Heart left ventricle (tissue), 13 donors: ENCODE results near the gene ESYT3.

Experiments used
- POLR2A ChIP-seq, 2 donors: fragments of 450-650 bp; IDR thresholded peaks; one replicate each; pipeline ENCODE4 v1.6.1; 2017; ENCODE audit warnings: antibody characterized with exemption in 2 of 2, mild to moderate bottlenecking in 2 of 2, moderate library complexity in 2 of 2
- TF ChIP-seq, protein P1 (sequence below), 12 donors: fragments of 200-600 bp; sonication (generic) in 4 of 12; IDR thresholded peaks; one replicate each; pipeline versions ENCODE4 v1.5.0 to v1.8.0; 2018 to 2022; ENCODE audit warnings: antibody characterized with exemption in 12 of 12, mild to moderate bottlenecking in 5 of 12
- donor health status: ischemic (EF 13 %, LVEDD 7.1; RV severe dilation, severe dysfunction).
- donor health status: DM: no; HTN: yes; CAD: no.
- donor health status: DM: no; HTN: no; CAD: no.
- donor health status: ischemic (EF 25% LVEDD 6.9; RV normal size, moderate dysfunction).
- donor health status: ischemic (EF 25% LVEDD 5.7; RV mildly dilated, moderate dysfunction).
- donor health status: ischemic (EF 35%, LVEDD 5.7; RV mildly dilated, moderate dysfunction).
- donor health status: nonischemic (EF 11% LVEDD 7.7; RV severe dilation, severe dysfunction).
- donor health status: DM: yes; HTN: yes; CAD: no.
- donor health status: PGD.
- donor health status: ischemic (EF 29% LVEDD 5.4; RV normal size, mild dysfunction).
- donor health status: nonischemic (EF 23%, LVEDD 6.1; RV moderate dilation, normal function).

DNA sequence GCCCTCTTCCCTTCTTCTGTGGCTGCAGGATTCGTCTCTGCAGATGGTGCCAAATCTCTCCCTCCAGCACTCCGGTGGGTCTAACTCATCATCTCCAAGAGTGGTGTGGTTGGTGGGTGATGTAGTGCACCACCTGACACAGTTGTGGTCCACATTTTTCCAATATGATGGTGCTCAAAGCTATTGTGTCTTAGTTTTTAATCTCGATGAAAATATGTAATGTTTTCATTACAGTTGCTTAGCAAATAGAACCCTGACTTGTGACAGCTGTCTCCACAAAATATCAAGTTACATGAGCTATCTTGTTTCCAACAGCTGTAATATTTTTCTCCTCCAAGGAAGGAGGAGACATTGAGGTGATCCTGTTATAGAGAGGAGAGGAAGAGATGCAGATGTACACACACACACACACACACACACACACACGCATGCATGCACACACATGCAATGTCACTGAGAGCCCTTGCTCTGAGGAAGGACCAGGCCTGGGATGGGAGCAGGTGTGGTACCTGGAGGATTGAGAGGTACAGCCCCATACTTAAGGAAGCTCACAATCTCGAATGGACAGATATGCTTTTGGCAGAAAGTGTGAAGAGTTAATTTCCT lies 15.7 kb upstream of the ESYT3 start:
- no peak for TF ChIP-seq POLR2A (IDR thresholded peaks at IDR 0.05)
- TF ChIP-seq, protein P1, sequence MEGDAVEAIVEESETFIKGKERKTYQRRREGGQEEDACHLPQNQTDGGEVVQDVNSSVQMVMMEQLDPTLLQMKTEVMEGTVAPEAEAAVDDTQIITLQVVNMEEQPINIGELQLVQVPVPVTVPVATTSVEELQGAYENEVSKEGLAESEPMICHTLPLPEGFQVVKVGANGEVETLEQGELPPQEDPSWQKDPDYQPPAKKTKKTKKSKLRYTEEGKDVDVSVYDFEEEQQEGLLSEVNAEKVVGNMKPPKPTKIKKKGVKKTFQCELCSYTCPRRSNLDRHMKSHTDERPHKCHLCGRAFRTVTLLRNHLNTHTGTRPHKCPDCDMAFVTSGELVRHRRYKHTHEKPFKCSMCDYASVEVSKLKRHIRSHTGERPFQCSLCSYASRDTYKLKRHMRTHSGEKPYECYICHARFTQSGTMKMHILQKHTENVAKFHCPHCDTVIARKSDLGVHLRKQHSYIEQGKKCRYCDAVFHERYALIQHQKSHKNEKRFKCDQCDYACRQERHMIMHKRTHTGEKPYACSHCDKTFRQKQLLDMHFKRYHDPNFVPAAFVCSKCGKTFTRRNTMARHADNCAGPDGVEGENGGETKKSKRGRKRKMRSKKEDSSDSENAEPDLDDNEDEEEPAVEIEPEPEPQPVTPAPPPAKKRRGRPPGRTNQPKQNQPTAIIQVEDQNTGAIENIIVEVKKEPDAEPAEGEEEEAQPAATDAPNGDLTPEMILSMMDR (IDR thresholded peaks at IDR 0.05) = no peak
